ENCODE data around the gene SPATA22.

- TF ChIP-seq POLR2A (IDR thresholded peaks at IDR 0.05) (no peak), CTCF (IDR thresholded peaks at IDR 0.05) (no peak)
These were observed 34.4 kb upstream of the SPATA22 start for GRCh38 chr17:3506054-3506453.

Measured in testis (tissue), 2 donors.